ENCODE results near the gene PTPRA. TPM values are rescaled to one million over a fixed set of nuclear protein-coding genes. Genes with fewer than 3 reads are reported as not detected.

PTPRA gene
- total RNA-seq, 8 experiments from 2014 or later, result 31.8 to 137 (median 58.2) TPM

- H3K4me1 ChIP-seq (replicated peaks in 1 of 2), result no peaks in the 10 kb centered on the region
- in situ Hi-C loops (cut with MboI; ENCODE audit: low pct_unique_long_range_greater_than_20kb in 2 of 9, low sequenced_read_pairs in 9 of 9, unreplicated experiment in 9 of 9), result no loop called here
- peak in 3 of 8 experiments; percentile 33 to 45 (median 39) for ATAC-seq (replicated peaks in 6 of 8)
- no peak within 1 kb of the TSS for H3K27ac ChIP-seq
- no peak within 1 kb of the TSS for H3K4me3 ChIP-seq
- 0 to 60% methylated on average over 1 of the region's 28 CpGs; no CpG with 5 or more reads in 8 of the 10 experiments for whole genome bisulfite sequencing, 10 experiments
These were observed 211.2 kb downstream of the PTPRA start, which contains the start of gene AVP for GRCh38 chr20:3084283-3084985. TSS of gene AVP (minus strand) at chr20:3084724. CDS start at chr20:3084674, 50 bp downstream.

- in situ Hi-C loops (cut with MboI; ENCODE audit: low pct_unique_long_range_greater_than_20kb in 2 of 9, low sequenced_read_pairs in 9 of 9, unreplicated experiment in 9 of 9), result no loop called here
- no peak overlapping the region for H3K4me3 ChIP-seq
- H3K4me1 ChIP-seq (replicated peaks in 1 of 2), result no peaks in the 10 kb centered on the region
- H3K27ac ChIP-seq, result no peak overlapping the region
- 80 to 100% methylated on average over 1 of the region's 7 CpGs; no CpG with 5 or more reads in 8 of the 10 experiments for WGBS, 10 experiments
- no peak for ATAC-seq (replicated peaks in 6 of 8)
These were observed 211.7 kb downstream of the PTPRA start for GRCh38 chr20:3084986-3085360.

- Histone ChIP-seq H3K27ac (no peak overlapping the region), H3K4me3 (no peak overlapping the region), H3K4me1 (replicated peaks in 1 of 2) (no peaks in the 10 kb centered on the region)
- WGBS, 10 experiments, result 60 to 100% (median 100%) methylated on average over 1 to 2 of the region's 8 CpGs; no CpG with 5 or more reads in 6 of the 10 experiments
- in situ Hi-C loops (cut with MboI; ENCODE audit: low pct_unique_long_range_greater_than_20kb in 2 of 9, low sequenced_read_pairs in 9 of 9, unreplicated experiment in 9 of 9), result no loop called here
- no peak for ATAC-seq (replicated peaks in 6 of 8)
These were observed 212.3 kb downstream of the PTPRA start for GRCh38 chr20:3085571-3086072.

- in situ Hi-C loops (cut with MboI; ENCODE audit: low pct_unique_long_range_greater_than_20kb in 2 of 9, low sequenced_read_pairs in 9 of 9, unreplicated experiment in 9 of 9), result no loop called here
- H3K27ac ChIP-seq, result no peak overlapping the region
- H3K4me1 ChIP-seq (replicated peaks in 1 of 2), result no peaks in the 10 kb centered on the region
- no peak overlapping the region for H3K4me3 ChIP-seq
- 80 to 100% (median 85%) methylated on average over 1 to 4 of the region's 7 CpGs; no CpG with 5 or more reads in 4 of the 10 experiments for WGBS, 10 experiments
- no peak for ATAC-seq (replicated peaks in 6 of 8)
These were observed 214.8 kb downstream of the PTPRA start for GRCh38 chr20:3088031-3088430.

Other genes starting within 250 kb of the PTPRA start
- 100 to 1,000 TPM; 131 to 482 (median 213) TPM for gene NOP56, start 220.8 kb upstream of the PTPRA start, total RNA-seq
- 100 to 1,000 TPM in 3 of 8 experiments, 10 to 100 TPM in 5; 53.1 to 119 (median 74.9) TPM for gene IDH3B, start 209.3 kb upstream of the PTPRA start, total RNA-seq
- gene EBF4, start 180.7 kb upstream of the PTPRA start, total RNA-seq, result 10 to 100 TPM in 2 of 8 experiments, 1 to 10 TPM in 6; 1.4 to 14.3 (median 8.2) TPM
- 10 to 100 TPM in 5 of 8 experiments, 1 to 10 TPM in 1, under 1 TPM in 1, not detected in 1; 0.84 to 53.5 (median 17.2) TPM for gene CPXM1, start 72.9 kb upstream of the PTPRA start, total RNA-seq
- under 1 TPM in 3 of 8 experiments, not detected in 5; 0.47 to 0.81 (median 0.67) TPM for gene C20orf141, start 58.5 kb upstream of the PTPRA start, total RNA-seq
- 1 to 10 TPM in 1 of 8 experiments, under 1 TPM in 4, not detected in 3; 0.13 to 1.4 (median 0.27) TPM for gene TMEM239, start 57.1 kb upstream of the PTPRA start, total RNA-seq
- 10 to 100 TPM; 24.5 to 49.6 (median 33.7) TPM for gene PCED1A, start 32.8 kb upstream of the PTPRA start, total RNA-seq
- gene VPS16, start 32.7 kb upstream of the PTPRA start, total RNA-seq, result 10 to 100 TPM; 26.3 to 39.9 (median 33.8) TPM
- gene GNRH2, start 170.1 kb downstream of the PTPRA start, total RNA-seq, result 1 to 10 TPM in 3 of 8 experiments, under 1 TPM in 4, not detected in 1; 0.27 to 1.2 (median 0.96) TPM
- 10 to 100 TPM; 33.9 to 68.1 (median 54.1) TPM for gene MRPS26, start 172.6 kb downstream of the PTPRA start, total RNA-seq
- gene OXT, start 198.1 kb downstream of the PTPRA start, total RNA-seq, result not detected
- gene AVP, start 211.2 kb downstream of the PTPRA start, total RNA-seq, result under 1 TPM in 1 of 8 experiments, not detected in 7; 0.22 TPM

Data from motor neuron (in vitro differentiated cells).